Nephron progenitor cell (in vitro differentiated cells): ENCODE results near the gene CYSRT1.

Experiments
- DNase-seq: peaks from one replicate; pipeline ENCODE4 v3.0.0; 2021
- H3K27ac Mint-ChIP-seq: 2 replicates; pipeline ENCODE4 v1.8.0; 2021; ENCODE audit warnings: mild to moderate bottlenecking, moderate library complexity, mixed read lengths
- H3K27me3 Mint-ChIP-seq: 2 replicates; pipeline ENCODE4 v1.8.0; 2021; ENCODE audit warnings: mild to moderate bottlenecking, low read depth, mixed read lengths; ENCODE audit not compliant: poor library complexity
- H3K36me3 Mint-ChIP-seq: 2 replicates; pipeline ENCODE4 v1.8.0; 2021; ENCODE audit warnings: low read depth, mixed read lengths
- H3K4me1 Mint-ChIP-seq: 2 replicates; pipeline ENCODE4 v1.8.0; 2021; ENCODE audit warnings: mixed read lengths
- H3K4me3 Mint-ChIP-seq: 2 replicates; pipeline ENCODE4 v1.8.0; 2021; ENCODE audit warnings: mild to moderate bottlenecking, moderate library complexity, mixed read lengths
- H3K9me3 Mint-ChIP-seq: 2 replicates; pipeline ENCODE4 v1.8.0; 2021; ENCODE audit warnings: mild to moderate bottlenecking, moderate library complexity, mixed read lengths
- TF ChIP-seq, protein P1 (sequence below): fragments of 200-600 bp; sonication (generic); IDR thresholded peaks from 2 replicates; pipeline ENCODE4 v1.5.0; 2021; ENCODE audit warnings: antibody characterized with exemption

CYSRT1 gene

DNA sequence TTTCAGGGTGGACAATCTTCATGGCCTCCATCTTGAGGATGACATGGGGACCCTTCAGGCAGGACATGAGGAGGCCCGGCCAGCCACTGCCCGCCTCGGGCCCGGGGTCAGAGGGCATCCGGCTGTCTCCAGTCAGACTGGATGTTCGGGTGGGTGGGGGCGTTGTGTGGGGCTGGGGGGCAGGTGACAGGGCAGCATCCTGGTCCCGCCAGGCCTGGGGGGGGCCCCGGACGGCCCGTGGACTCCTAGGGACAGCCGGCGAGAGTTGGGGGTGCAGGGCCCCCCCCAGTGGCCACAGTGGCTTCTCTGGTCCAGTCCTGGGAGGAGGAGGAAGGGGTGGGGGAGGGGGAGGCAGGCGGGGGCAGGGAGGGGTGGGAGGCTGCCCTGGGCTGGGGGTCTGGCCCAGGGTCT is 3.9 kb upstream of the CYSRT1 start:
- peaks cover 9% of the 10 kb centered on the region for H3K4me1 Mint-ChIP-seq
- H3K36me3 Mint-ChIP-seq: no peaks in the 10 kb centered on the region
- no peak overlapping the region for H3K27ac Mint-ChIP-seq
- peak overlapping the region; percentile 34 for H3K4me3 Mint-ChIP-seq
- no peak for DNase-seq
- H3K27me3 Mint-ChIP-seq: peaks cover 4% of the 10 kb centered on the region
- TF ChIP-seq, protein P1, sequence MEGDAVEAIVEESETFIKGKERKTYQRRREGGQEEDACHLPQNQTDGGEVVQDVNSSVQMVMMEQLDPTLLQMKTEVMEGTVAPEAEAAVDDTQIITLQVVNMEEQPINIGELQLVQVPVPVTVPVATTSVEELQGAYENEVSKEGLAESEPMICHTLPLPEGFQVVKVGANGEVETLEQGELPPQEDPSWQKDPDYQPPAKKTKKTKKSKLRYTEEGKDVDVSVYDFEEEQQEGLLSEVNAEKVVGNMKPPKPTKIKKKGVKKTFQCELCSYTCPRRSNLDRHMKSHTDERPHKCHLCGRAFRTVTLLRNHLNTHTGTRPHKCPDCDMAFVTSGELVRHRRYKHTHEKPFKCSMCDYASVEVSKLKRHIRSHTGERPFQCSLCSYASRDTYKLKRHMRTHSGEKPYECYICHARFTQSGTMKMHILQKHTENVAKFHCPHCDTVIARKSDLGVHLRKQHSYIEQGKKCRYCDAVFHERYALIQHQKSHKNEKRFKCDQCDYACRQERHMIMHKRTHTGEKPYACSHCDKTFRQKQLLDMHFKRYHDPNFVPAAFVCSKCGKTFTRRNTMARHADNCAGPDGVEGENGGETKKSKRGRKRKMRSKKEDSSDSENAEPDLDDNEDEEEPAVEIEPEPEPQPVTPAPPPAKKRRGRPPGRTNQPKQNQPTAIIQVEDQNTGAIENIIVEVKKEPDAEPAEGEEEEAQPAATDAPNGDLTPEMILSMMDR: no peak
- H3K9me3 Mint-ChIP-seq: no peaks in the 10 kb centered on the region

DNA sequence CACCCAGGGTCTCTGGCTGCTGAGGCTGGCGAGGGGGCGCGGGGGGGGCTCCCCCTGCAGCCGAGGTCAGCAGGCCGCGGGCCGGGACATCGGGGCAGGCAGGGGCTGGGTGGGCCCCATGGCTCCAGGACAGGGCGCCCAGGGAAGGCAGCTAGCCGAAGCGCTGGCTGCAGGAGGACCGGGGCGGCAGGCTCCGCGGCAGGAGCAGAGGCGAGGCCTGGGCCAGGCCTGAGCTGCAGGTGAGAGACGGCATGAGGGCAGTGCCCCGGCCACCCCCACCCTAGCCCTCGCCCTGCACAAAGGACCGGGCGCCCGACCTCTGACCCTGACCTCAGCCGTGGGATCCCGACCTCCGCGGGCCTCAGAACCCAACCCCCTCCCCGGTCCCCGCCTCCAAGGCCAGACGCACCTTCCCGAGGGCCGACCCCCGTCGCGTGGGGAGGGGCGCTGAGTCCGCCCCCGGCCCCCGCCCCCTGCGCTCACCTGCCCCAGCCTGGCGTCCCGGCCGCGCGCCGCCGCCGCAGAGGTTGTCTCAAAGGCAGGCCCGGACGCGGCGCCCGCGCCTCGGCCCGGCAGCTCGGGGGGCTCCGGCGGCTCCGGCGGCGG is 3.4 kb upstream of the CYSRT1 start:
- peak; percentile 56 for DNase-seq
- TF ChIP-seq, protein P1: no peak
- H3K4me1 Mint-ChIP-seq: peaks cover 9% of the 10 kb centered on the region
- H3K4me3 Mint-ChIP-seq: no peak overlapping the region
- H3K9me3 Mint-ChIP-seq: no peaks in the 10 kb centered on the region
- H3K27ac Mint-ChIP-seq: no peak overlapping the region
- no peaks in the 10 kb centered on the region for H3K36me3 Mint-ChIP-seq
- H3K27me3 Mint-ChIP-seq: peaks cover 4% of the 10 kb centered on the region

DNA sequence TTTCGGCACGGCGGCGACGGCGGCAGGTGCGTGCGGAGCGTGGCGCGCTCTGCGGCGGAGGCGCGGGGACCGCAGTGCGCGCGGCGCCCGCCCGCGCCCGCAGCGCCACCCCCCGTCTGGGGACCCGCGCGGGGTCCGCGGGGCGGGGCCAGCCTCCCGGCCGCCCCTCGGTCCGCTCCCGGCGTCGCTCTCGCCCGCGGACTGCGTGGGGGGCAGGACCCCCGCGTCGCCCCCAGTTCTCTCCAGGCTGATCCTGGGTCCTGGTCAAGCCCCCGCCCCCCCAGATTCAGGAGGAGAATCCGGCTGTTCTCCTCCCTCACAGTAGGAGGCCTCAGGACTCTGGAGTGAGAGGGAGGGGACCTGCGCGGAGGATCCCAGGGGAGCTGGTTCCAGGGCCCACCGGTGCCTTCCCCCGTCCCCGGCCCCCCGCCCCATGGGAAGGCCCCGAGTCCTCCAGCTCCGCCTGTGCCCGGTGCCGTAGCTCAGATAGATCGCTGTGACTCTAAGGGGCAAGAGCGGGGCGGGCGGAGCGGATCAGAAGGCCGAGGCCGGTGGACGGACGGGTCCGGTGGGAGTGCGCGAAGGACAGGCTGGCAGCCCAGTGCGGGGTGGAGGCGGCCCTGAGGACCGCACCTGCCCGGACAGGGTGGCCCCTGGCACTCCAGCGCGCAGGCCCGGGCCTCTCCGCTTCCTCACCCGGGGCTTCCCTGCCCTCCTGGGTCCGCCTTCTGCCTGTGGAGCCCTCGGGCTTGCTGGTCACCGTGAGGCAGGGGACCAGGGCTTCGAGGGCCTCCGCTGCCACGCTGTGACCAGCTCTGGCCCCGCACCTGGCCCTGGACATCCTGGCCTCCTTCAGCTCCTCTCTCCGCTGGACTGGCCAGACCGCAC is 2.5 kb upstream of the CYSRT1 start, which contains the start of gene RNF208:
TSS of gene RNF208 (minus strand) at position 51 of the 888 bp plus-strand sequence. CDS start 1,028 bp downstream, outside the sequence.
- H3K4me3 Mint-ChIP-seq: peak within 1 kb of the TSS; percentile 75
- peak; percentile 55 for DNase-seq
- H3K27me3 Mint-ChIP-seq: peaks cover 4% of the 10 kb centered on the region
- H3K4me1 Mint-ChIP-seq: peaks cover 5% of the 10 kb centered on the region
- TF ChIP-seq, protein P1: no peak
- H3K36me3 Mint-ChIP-seq: no peaks in the 10 kb centered on the region
- H3K9me3 Mint-ChIP-seq: no peaks in the 10 kb centered on the region
- no peak within 1 kb of the TSS for H3K27ac Mint-ChIP-seq

DNA sequence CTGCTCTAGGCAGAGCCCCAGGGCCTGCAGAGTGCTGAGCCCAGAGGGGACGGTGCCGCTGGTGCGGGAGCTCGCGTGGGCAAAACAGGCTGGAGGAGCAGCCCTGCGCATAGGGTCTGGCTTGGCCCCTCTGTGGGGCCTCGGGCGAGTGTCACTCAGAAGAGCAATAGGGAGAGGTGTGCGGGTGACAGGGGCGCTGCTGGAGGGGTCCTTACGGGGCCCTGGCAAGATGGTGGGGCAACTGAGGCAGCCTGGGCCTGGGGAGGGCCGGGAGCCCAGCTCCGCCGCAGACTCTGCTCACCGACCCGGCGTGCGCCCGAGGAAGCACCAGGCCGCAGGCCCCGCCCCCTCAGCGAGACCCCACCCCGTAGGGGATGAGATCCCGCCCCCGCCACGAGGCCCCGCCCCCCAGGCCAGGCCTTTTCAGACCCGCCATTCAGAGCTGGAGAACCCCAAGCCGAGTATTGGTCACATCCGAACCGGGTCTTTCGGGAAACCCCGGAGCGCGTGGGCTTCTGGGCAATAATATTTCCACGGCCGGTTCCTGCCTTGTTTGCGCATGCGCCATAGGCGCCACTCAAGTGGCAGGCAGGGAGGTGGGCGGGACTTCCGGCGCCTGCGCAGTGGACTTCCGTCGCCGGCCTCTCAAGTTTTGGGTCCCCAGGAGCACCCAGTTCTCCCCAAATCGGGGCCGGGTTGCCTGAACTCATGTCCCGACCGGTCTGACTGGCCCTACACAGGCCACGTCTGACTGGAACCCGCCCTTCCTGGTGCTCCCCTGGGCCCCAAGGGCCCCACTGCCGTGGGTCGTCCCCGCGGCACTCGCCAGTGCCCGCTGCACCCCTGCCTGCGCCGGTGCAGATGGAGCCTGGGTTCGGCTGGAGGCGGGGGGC is 1.6 kb upstream of the CYSRT1 start:
- Mint-ChIP-seq H3K36me3 (no peaks in the 10 kb centered on the region), H3K4me3 (peak overlapping the region; percentile 75), H3K4me1 (peaks cover 10% of the 10 kb centered on the region), H3K27me3 (peaks cover 4% of the 10 kb centered on the region), H3K27ac (no peak overlapping the region), H3K9me3 (no peaks in the 10 kb centered on the region)
- DNase-seq: peak; percentile 95
- TF ChIP-seq, protein P1: no peak

DNA sequence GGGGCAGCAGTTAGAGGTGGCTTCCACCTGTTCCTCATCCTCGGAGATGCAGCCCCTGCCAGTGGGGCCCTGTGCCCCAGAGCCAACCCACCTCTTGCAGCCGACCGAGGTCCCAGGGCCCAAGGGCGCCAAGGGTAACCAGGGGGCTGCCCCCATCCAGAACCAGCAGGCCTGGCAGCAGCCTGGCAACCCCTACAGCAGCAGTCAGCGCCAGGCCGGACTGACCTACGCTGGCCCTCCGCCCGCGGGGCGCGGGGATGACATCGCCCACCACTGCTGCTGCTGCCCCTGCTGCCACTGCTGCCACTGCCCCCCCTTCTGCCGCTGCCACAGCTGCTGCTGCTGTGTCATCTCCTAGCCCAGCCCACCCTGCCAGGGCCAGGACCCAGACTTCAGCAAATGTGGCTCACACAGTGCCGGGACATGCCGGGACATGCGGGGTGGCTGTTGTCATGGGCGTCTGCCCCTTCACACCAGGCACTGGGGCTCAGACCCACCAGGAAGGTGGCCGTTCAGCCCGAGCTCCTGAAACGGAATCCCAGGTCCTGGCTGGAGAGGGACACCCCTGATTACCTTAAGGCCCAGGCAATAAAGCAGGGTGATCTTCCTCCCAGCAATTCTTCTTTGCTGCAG is 841 bp downstream of the CYSRT1 start:
- no peaks in the 10 kb centered on the region for H3K9me3 Mint-ChIP-seq
- H3K4me1 Mint-ChIP-seq: peaks cover 14% of the 10 kb centered on the region
- DNase-seq: no peak
- TF ChIP-seq, protein P1: no peak
- peaks cover 4% of the 10 kb centered on the region for H3K27me3 Mint-ChIP-seq
- H3K27ac Mint-ChIP-seq: no peak overlapping the region
- H3K36me3 Mint-ChIP-seq: no peaks in the 10 kb centered on the region
- H3K4me3 Mint-ChIP-seq: no peak overlapping the region
